BE2C (cell line): ENCODE data around the gene SMCO1.
"Not testable (repeated sequence)": the region's sequence is repeated elsewhere in the genome, so short reads cannot be mapped to it uniquely, and the experiment has no call there.

ENCODE experiments used
- DNase-seq: peaks from one replicate; pipeline ENCODE4 v3.0.0-alpha.2; 2020
- H3K27me3 ChIP-seq: fragments of 250-450 bp; sonication (Bioruptor Pico); 2 replicates; pipeline ENCODE4 v1.5.1; 2020; ENCODE audit warnings: mild to moderate bottlenecking
- H3K36me3 ChIP-seq: fragments of 250-450 bp; sonication (Bioruptor Pico); 2 replicates; pipeline ENCODE4 v1.5.1; 2020; ENCODE audit warnings: mild to moderate bottlenecking
- H3K4me1 ChIP-seq: fragments of 250-450 bp; sonication (Bioruptor Pico); 2 replicates; pipeline ENCODE4 v1.5.1; 2020
- H3K4me3 ChIP-seq: 2 replicates; pipeline ENCODE4 v1.5.1; 2011; ENCODE audit warnings: low read depth, low read length
- H3K9me3 ChIP-seq: fragments of 250-450 bp; sonication (Bioruptor Pico); 2 replicates; pipeline ENCODE4 v1.5.1; 2020
- TF ChIP-seq, protein P1 (sequence below): IDR thresholded peaks from 2 replicates; pipeline ENCODE4 v1.5.1; 2012; ENCODE audit warnings: mild to moderate bottlenecking, low read depth, low read length

Gene SMCO1

DNA sequence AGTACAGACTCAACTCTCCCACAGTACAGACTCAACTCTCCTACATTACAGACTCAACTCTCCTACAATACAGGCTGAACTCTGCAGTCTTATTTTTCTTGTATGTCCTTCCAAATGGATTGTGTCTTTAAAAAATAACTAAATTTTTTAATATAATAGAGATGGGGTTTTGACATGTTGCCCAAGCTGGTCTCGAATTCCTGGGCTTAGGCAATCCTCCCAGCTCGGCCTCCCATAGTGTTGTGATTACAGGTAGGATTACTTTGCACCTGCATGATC lies 51.7 kb downstream of the SMCO1 start:
- H3K27me3 ChIP-seq, result no peaks in the 10 kb centered on the region
- H3K4me3 ChIP-seq, result no peak overlapping the region
- TF ChIP-seq, protein P1, sequence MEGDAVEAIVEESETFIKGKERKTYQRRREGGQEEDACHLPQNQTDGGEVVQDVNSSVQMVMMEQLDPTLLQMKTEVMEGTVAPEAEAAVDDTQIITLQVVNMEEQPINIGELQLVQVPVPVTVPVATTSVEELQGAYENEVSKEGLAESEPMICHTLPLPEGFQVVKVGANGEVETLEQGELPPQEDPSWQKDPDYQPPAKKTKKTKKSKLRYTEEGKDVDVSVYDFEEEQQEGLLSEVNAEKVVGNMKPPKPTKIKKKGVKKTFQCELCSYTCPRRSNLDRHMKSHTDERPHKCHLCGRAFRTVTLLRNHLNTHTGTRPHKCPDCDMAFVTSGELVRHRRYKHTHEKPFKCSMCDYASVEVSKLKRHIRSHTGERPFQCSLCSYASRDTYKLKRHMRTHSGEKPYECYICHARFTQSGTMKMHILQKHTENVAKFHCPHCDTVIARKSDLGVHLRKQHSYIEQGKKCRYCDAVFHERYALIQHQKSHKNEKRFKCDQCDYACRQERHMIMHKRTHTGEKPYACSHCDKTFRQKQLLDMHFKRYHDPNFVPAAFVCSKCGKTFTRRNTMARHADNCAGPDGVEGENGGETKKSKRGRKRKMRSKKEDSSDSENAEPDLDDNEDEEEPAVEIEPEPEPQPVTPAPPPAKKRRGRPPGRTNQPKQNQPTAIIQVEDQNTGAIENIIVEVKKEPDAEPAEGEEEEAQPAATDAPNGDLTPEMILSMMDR, result no peak
- no peaks in the 10 kb centered on the region for H3K4me1 ChIP-seq
- peaks cover 5% of the 10 kb centered on the region for H3K36me3 ChIP-seq
- no peak for DNase-seq
- no peaks in the 10 kb centered on the region for H3K9me3 ChIP-seq

DNA sequence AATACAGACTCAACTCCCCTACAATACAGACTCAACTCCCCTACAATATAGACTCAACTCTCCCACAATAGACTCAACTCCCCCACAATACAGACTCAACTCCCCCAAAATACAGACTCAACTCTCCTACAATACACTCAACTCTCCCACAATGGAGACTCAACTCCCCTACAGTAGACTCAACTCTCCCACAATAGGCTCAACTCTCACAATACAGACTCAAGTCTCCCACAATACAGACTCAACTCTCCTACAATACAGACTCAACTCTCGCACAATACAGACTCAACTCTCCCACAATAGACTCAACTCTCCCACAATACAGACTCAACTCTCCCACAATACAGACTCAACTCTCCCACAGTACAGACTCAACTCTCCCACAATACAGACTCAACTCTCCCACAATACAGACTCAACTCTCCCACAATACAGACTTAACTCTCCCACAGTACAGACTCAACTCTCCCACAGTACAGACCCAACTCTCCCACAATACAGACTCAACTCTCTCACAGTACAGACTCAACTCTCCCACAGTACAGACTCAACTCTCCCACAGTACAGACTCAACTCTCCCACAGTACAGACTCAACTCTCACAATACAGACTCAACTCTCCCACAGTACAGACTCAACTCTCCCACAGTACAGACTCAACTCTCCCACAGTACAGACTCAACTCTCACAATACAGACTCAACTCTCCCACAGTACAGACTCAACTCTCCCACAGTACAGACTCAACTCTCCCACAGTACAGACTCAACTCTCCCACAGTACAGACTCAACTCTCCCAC lies 52.3 kb downstream of the SMCO1 start:
- not testable (repeated sequence) for H3K36me3 ChIP-seq, DNase-seq, H3K4me3 ChIP-seq, H3K27me3 ChIP-seq, H3K9me3 ChIP-seq, H3K4me1 ChIP-seq

DNA sequence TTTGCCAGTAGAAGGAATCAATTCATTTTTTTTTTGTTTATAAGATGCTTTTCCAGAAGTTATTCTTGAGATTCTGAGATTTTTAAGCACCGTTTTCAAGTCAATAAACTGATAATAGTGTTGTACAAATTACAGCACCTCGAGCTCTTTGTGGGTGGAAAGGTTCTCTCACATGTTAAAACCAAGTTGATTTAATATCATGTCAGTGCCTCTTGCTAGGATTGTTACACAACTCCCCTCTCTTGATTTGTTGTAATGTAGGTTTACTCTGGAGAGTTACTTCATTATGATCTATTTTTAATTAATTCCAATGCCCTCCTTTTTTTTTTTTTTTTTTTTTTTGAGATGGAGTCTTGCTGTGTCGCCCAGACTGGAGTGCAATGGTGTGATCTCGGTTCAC lies 57.1 kb downstream of the SMCO1 start:
- Histone ChIP-seq H3K4me1 (no peaks in the 10 kb centered on the region), H3K27me3 (no peaks in the 10 kb centered on the region), H3K4me3 (no peak overlapping the region), H3K9me3 (no peaks in the 10 kb centered on the region), H3K36me3 (no peaks in the 10 kb centered on the region)
- DNase-seq, result no peak
- TF ChIP-seq, protein P1, result no peak

DNA sequence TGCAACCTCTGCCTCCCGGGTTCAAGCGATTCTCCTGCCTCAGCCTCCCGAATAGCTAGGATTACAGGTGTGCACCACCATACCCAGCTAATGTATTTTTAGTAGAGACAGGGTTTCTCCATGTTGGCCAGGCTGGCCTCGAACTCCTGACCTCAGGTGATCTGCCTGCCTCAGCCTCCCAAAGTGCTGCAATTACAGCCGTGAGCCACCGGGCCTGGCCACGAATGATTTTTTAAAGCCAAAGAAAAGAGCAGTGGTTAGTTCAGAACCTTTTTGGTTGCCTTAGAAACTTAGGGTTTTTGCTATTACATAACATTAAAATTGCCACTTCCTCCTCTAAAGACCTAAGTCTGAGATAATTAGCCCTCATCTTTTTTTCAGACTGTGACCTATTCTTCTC lies 57.7 kb downstream of the SMCO1 start:
- not testable (repeated sequence) for H3K4me1 ChIP-seq, H3K4me3 ChIP-seq, H3K9me3 ChIP-seq, H3K27me3 ChIP-seq, H3K36me3 ChIP-seq, DNase-seq
